Left renal cortex interstitium (tissue), 4 donors: ENCODE results near the gene BIRC2. TPM values are rescaled to one million over a fixed set of nuclear protein-coding genes. Genes with fewer than 3 reads are reported as not detected.
"Not testable (repeated sequence)": the region's sequence is repeated elsewhere in the genome, so short reads cannot be mapped to it uniquely, and the experiment has no call there.

Experiments used
- DNase-seq, 4 donors: peaks; one replicate each; pipeline ENCODE4 v3.0.0-alpha.2; 2013; ENCODE audit warnings: low read depth in 4 of 4, low spot score in 2 of 4, missing footprints in 1 of 4
- polyA plus RNA-seq, 4 donors: library from polyadenylated mRNA; unstranded; fragments of 120-200 nt; gene quantifications; one replicate each; pipeline ENCODE4 v1.2.1, GENCODE V29; 2013; ENCODE audit not compliant: insufficient read length in 4 of 4

The BIRC2 gene
- polyA plus RNA-seq, 4 donors: 67.8 to 96.4 (median 82.8) TPM

DNA sequence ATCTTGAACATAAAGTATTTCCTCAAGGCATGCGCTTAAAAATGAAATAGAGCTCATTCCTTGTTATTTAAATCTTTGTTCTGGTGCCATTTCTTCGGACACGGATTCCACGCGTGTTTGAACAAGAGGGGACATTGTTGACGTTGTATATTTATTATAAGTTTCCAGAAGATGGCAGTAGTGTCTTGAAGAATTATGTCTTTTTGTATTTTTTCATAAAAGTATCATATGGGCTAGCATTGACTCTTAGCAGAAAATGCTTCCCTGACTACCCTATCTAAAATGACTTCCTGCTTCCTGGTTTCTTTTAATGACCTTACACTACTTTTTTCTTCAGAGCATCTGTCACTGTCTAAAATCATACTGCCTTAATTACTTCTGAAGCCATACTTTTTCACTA, 20.4 kb downstream of the BIRC2 start:
- no peak for DNase-seq

DNA sequence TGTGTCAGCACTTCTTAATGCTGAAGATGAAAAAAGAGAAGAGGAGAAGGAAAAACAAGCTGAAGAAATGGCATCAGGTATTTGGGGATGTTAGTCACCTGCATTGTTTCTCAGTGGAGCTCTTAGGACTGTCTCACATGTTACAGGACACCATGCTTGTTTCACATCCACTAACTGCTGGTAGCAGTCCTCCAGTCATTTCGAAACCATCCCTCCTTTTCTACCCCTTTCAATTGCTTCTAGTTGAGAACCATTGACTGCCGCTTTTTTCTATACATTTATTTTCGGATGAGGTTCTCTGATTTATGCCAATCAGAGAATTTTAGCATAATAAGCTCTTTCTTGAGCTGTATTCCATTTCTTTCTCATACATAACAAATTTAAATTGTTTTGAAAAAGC, 21.5 kb downstream of the BIRC2 start:
- DNase-seq: no peak

DNA sequence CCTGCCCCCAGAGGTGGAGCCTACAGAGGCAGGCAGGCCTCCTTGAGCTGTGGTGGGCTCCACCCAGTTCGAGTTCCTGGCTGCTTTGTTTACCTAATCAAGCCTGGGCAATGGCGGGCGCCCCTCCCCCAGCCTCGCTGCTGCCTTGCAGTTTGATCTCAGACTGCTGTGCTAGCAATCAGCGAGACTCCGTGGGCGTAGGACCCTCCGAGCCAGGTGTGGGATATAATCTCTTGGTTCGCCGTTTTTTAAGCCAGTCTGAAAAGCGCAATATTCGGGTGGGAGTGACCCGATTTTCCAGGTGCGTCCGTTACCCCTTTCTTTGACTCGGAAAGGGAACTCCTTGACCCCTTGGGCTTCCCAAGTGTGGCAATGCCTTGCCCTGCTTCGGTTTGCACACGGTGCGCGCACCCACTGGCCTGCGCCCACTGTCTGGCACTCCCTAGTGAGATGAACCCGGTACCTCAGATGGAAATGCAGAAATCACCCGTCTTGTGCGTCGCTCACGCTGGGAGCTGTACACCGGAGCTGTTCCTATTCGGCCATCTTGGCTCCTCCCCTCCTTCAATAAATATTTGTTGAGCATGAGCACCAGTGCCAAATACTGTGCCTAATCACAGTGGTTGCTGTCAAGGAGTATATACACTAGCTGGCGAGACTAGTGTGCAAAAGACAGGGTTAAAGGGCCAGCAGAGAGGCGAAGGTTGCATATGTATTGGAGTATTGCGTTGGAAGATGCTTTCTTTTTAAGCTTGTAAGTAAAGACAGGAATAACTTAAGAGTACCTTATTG, 27.8 kb downstream of the BIRC2 start:
- DNase-seq: not testable (repeated sequence)

DNA sequence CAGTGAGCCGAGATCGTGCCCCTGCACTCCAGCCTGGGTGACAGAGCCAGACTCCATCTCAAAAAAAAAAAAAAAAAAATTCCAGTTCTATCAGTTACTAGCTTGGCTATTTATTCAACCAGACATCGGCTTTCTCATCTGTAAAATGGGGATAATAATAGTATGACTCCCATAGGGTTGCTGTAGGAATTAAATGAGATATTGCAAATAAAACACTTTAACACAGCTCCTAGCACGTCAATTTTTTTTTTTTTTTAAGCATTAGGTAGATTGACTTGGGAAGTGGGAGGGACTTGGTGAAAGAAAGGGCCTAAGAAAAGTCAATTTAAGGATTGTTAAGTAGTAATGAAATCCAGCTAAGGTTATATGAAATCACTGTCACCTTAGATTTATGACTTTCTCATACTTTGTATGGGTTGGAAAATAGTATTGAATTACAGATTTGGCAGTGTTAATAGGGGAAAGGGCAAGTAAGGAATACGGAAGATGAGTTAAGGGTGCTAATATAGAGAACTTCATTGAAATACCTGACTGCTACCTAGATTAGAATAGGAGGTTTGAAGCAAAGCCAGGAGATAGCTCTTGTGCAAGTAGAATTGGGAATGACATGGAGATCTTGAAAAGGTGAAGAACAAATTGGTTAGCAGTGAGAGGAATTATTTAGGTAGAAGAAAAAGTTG, 28.8 kb downstream of the BIRC2 start:
- no peak for DNase-seq

DNA sequence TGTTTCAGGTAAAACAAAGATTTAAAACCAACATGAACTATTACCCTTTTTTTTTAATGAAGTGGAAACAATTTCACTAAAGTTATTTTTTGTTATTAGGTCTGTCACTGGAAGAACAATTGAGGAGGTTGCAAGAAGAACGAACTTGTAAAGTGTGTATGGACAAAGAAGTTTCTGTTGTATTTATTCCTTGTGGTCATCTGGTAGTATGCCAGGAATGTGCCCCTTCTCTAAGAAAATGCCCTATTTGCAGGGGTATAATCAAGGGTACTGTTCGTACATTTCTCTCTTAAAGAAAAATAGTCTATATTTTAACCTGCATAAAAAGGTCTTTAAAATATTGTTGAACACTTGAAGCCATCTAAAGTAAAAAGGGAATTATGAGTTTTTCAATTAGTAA, 30.9 kb downstream of the BIRC2 start:
- DNase-seq: no peak

DNA sequence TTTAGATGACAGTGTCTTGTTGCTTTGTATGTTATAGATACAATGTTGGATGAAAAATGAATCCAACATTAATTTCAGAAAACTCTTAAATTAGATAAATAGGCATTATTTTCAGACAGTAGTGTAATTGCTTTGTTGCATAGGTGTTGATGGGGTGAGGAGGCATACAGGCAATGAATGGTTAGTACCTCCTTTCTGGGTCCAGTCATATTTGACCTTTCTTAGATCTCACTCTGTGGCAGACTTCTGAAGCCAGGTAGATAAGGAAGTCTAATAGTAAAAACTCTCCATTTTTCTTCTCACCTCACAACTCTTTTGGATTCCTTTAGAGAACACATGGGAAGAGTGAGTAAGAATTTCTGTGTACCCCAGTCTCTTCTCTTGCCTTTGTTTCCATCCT, 31.8 kb downstream of the BIRC2 start:
- DNase-seq: no peak

DNA sequence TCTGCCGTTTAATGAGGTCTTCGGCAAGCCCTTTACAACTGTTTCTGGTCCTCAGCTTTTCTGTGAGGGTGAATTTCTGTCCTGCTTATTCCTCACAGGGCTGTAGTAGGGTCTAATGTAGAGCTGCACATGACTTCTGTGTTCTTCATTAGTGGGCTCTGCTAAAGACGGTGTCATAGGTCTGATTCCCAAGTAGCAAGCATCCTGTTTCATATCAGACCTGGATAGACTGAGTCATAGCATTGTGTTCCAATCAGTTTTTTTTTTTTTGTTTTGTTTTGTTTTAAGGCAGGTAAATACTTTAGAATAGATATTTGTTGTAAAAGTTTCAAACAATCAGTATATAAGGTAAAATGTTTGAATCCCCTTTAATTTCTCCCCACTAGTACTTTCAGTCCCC, 35.4 kb downstream of the BIRC2 start:
- DNase-seq: no peak

DNA sequence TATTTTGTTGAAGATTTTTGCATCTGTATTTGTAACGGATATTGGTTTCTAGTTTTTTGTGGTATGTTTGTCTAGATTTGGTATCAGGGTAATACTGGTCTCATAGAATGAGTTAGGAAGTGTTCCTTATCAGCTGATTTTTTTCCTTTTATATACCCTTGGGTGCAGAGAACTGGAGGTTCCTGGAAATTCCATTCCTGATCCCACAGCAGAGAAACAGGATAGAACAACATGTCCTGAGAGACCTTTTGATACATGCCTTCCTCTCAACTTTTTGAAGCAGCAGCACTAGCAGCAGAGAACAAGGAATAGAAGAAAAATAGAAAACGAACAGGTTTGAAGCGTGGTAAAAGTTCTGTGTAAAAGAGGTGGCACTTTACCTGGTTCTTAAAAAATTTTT, 36.8 kb downstream of the BIRC2 start:
- DNase-seq: no peak

DNA sequence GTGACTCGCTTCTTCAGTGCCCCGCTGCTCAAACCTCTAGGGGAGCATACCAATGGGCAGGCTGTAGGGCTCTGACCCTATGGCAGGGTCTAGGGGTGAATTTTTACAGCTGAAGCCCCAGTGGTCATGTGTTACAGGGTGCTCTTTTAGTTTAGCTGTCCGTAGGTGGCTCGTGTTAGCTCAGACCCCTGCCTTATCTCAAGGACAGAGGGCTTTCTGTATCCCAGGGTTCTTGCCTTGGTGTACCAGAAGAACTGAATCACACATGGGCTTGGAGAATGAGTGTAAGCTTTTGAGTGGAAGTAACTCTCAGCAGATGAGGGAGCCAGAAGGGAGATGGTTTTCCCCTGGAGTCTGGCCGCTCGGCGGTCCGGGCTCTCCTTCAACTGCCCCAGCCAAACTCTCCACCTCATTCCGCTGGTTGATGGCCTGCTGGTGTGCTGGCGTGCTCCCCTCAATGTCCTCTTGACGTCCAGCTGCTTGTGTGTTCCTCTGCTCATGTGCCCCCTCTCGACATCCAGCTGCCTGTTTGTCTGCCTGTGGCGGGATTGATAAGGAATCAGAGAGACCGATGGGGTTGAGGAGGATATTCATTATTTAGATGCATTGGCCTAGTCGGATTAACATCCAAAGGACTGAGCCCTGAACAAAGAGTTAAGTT, 37.5 kb downstream of the BIRC2 start:
- DNase-seq: no peak

DNA sequence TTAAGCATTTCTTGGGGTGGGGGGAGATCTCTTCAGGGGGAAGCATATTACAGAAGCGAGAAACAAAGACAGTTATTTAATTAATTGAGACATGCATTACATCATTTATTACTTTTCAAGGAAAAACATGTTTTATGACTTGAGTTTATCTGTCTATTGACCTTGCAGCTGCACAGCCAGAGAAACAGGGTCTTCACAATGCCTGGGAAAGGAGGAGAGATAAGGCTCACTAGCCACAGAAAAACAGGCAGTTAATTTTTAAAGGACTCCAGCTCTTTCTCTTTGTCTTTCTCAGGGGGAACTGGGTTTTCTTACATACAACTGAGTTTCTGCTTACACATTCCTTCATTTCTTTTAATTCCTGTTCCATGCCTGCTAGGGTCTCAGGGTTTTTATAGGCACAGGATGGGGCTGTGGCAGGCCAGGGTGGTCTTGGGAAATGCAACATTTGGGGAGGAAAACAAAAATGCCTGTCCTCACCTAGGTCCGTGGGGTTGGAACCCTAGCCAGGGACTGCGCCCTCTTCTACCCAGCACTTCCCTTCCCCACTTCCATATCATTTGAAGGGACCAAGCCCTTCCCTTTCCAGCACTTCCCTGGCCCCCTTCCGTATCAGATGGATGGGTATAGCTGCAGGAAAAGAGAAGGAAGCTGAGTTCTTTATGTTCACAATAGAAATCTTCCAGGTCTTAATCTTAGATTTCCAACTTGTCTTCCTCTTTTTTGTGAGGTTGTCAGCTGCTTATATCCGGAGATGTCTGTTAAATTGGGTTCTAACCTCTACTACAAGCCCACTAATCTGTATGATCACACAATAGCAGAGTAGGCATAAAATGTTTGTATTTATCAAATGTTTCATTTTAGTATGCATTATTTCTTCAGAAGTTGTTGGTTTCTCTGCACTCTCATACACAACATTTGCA, 38.3 kb downstream of the BIRC2 start:
- DNase-seq: no peak

DNA sequence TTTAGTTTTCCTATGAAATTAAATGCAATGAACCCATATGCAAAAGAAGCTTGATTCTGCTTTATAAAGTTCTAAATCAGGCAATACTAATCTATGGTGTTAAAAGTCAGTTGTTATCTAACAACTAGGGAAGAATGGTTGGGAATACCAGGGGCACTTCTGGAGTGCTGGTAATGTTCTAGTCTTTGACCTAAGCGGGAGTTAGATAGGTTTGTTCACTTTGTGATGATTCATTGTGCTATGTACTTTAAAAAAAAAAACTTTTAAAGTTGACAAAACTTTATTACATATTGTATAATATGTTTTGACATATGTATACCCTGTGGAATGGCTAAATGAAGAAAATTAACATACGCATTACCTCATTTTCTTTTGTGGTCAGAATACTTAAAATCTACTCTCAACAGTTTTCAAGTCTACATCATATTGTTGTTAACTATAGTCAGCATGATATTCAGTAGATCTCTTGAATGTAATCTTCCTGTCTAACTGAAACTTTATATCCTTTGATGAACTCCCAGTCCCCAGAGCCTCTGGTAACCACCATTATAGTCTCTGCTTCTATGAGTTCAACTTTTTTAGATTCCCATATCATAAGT, 39.2 kb downstream of the BIRC2 start:
- no peak for DNase-seq

DNA sequence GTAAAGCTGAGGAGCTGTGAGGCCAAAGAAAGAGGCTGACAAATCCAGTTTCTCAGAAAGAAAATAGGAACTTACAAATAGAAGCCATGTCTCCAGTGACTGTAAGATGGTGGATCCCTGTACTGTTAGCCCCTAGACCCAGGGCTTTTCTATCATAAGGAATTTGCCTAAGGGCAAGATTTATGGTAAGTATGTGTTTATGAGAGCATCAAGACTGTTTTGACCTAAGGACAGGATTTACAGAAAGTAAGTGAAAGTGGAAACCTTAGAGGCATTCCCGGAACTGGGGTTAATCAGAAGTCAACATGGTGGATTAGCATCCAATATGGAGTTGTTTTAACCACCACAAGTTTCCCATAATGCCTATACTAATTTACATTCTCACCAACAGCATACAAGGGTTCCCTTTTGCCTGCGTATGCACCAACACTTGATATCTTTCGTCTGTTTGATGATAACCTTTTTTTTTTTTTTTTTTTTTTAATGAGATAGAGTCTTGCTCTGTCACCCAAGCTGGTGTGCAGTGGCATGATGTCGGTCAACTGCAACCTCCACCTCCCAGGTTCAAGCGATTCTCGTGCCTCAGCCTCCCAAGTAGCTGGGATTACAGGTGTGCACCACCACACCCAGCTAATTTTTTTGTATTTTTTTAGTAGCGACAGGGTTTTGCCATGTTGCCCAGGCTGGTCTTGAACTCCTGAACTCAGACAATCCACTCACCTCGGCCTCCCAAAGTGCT, 40.2 kb downstream of the BIRC2 start:
- no peak for DNase-seq

DNA sequence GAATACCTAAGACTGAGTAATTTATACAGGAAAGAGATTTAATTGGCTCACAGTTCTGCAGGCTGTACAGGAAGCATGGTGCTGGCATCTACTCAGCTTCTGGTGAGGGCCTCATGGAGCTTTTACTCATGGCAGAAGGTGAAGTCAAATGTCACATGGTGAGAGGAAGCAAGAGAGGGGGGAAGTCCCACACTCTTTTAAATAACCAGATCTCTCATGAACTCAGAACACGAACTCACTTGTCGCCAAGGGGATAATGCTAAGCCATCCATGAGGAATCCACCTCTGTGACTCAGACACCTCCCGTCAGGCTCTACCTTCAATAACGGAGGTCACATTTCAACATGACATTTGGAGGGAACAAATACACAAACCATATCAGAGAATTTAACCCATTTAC, 42.2 kb downstream of the BIRC2 start:
- DNase-seq: no peak

DNA sequence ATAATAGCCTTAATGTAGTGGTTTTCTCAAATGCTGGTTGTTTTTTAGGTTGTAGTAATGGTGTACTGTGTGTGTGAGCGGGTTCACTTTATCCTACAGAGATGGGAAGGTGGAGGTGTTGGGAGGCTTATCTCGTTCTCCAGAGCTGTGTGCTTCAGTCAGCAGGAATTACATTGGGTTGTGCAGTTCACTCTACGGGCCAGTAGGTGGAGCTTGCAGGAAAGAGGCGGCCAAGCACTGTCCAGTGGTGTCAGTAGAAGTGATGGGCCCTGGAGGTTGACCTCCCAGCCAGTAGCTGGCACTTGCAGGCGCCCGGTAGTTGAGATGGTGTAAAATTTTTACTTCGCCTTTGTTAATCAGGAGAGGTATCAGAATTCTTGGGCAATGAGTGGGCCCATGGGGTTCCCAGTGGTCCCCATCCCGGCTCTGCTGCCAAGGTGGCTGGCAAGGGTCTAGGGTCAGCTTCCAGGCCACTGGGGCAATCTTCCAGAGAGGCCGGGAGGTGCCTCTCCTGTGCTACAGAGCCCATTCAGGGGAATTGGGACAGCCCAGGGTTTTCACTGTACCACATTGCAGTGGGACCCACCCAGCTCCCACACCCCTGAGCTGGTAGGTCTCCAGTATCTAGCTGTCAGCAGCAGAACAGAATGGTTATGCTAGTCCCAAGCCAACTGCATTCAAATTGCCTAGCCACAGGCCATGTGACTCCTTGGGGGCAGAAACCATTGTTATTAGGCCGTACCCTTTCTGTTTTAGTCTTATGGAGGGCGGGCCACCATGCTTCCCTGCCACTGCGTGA, 43.9 kb downstream of the BIRC2 start:
- no peak for DNase-seq

DNA sequence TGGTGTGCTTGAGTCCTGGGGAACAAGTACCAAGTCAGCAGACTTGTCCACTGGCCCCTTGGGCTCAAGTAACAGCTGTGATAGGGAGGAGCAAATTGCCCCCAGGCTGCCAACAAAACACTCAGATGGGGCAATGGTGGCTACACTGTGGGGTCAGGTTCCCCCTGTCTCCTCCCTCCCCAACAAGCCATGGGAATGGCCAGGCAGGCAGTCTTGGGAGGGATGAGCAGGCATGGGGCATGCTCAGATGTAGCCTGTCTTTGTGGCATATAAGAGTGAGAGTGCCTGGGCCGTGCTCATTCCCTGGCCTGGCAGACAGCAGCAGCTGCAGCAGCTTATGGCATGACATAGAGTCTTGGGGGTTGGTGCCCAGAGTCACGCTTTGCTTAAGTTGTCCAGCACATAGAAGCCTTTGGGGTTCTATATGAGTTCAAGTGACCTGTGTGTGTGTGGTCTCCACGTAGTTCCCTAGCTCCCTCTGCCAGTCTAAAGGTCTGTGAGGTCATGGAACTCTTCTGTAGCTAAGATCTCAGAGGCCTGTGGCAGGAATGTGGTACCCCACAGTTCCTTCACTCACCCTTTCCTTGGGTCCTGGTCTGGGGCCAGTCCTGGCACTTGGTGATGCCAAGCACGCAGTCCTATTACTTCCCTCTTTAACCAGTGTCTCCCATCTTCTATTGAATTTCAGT, 44.7 kb downstream of the BIRC2 start:
- DNase-seq: no peak

DNA sequence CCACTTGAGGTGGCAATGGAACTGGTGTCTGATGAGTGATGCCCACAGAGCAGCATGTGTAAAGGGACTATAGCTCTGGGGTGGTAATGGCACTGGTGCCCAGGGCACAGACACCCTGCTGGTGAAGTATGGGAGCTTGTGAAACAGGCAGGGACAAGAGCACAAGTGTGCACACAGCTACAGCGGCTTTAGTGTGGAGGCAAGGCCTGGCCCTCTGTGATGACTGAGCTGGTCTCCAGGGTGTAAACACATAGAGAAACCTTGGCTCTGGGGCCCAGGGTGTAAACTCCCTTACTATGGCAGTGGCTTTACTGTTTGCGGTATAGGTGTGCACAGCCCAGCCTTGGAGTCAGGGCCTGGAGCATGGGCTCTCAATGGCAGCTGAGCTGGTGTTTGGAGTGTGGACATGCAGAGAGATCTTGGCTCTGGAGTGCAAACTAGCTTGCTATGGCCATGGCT, 46.3 kb downstream of the BIRC2 start:
- DNase-seq: no peak

DNA sequence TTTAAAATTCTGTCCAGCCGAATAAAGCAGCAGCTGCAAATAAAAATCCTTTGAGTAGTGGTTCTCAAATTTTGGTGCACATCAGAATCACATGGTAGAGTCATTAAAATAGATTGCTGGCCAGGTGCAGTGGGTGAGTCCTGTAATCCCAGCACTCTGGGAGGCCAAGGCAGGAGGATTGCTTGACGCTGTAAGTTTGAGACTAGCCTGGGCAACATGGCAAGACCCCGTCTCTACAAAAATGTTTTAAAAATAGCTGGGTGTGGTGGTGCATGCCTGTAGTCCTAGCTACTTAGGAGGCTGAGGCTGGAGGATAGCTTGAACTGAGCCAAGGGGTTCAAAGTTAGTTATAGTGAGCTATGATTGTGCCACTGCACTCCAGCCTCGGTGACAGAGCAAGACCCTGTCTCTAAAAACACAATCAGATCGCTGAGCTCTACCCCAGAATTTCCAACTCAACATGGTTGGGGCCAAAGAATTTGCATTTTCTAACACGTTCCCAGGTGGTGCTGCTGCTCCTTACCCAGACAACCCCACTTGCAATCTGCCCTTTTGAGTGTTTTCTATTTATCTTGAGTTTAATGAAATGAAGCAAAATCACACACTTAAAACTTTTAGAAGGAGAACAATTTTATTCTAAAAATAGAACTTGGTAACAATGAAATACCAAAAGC, 48.8 kb downstream of the BIRC2 start:
- no peak for DNase-seq
